HG03342 (cell line): ENCODE data around the gene ZNF230.

Experiments
- ATAC-seq: cut with Tn5 transposase; IDR thresholded peaks from one replicate; pipeline ENCODE4 v1.9.1; 2021; ENCODE audit warnings: mild to moderate bottlenecking, moderate library complexity; ENCODE audit not compliant: unreplicated experiment

ZNF230 gene

DNA sequence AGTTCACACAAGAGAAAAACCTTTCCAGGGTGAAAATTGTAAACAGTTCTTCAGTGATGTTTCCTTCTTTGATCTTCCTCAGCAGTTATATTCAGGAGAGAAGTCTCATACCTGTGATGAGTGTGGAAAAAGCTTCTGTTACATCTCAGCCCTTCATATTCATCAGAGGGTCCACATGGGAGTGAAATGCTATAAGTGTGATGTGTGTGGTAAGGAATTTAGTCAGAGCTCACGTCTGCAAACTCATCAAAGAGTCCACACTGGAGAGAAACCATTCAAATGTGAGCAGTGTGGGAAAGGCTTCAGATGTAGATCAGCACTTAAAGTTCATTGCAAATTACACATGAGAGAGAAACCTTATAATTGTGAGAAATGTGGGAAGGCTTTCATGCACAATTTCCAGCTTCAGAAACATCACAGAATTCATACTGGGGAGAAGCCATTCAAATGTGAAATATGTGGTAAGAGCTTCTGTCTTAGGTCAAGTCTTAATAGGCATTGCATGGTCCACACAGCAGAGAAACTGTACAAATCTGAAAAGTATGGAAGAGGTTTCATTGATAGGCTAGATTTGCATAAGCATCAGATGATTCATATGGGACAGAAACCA lies 29.3 kb downstream of the ZNF230 start:
- ATAC-seq: no peak

DNA sequence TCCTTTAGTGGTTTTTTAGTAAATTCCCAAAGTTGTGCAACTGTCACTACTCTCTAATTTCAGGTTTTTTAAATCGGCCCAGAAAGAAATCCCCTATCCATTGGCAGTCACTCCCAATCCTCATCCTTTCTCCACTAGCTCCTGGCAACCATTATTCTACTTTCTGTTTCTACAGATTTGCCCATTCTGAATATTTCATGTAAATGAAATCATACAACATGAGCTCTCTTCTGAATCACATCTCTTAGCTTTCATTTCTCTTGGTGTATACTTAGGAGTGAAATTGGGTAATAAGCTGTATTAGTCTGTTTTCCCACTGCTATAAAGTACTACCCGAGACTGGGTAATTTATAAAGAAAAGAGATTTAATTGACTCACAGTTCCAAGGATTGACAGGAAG lies 39.4 kb downstream of the ZNF230 start:
- ATAC-seq: no peak

DNA sequence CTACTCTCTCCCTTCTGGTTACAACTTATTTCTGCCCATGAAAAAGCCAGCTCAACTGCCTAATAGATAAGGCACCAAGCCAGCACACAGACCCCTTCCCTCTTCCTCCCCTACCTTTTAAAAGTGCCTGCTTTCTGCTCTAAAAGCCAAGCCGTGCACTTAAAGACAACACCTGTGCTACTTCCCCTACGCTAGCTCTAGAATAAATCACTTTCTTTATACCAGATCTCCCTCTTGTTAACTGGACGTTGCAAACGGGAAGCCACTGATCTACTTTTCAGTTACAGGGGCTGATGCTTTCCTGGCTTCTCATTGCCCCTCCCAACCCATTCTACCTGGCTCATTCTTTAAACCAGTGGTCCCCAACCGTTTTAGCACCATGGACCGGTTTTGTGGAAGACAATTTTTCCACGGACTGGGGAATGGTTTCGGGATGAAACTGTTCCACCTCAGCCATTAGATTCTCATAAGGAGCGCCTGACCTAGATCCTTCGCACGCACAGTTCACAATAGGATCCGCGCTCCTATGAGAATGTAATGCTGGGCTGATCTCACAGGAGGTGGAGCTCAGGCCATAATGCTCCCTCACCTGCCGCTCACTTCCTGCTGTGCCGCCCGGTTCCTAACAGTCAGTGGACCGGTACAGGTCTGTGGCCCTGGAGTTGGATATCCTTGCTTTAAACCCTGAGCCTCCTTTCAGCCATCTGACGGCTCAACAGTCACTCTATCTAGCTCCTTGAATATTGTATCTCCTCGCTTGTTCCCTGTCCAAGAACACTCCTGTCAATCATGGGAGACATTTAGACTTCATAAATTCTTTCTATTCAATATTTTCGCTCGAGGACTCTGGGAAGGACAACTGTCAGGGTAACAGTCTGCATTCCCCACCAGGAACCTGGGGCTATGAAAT lies 48.2 kb downstream of the ZNF230 start:
- ATAC-seq: no peak

DNA sequence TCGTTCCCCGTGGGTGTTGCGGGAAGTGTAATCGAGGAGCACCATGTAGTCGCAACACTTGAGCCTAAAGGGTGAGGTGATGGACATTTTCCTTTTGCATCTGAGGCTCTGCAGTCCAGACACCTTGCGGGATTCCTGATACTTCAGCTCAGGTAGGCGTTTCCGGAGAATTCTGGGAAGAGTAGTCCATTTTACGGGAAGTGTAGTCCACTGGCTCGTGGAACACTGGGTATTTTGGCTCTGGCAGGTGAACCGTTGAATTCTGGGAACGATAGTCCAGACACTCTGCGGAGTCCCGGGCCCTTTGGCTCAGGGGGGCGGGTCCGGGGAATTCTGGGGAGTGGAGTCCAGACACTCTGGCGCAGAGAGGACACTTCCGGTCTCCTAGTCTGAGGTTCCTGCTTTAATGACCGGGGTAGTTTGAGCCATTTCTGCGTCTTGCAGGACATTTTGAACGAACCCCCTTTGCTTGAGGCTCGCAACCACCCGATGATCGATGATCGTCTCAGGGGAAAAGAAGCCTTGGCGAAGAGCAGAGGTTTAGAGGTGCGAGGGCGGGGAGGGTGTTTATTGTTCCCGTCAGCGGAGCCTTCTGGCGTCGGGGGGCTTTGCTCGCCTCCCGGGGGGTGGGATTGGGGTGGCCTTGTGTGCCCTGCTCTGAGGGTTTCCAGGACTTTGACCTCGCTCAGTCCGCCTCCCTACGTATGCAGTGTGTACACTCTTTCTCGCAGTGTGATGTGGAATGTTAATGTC lies 49.1 kb downstream of the ZNF230 start, which contains the start of gene ZNF223:
TSS of gene ZNF223 (plus strand) at position 387 of the 753 bp plus-strand sequence. CDS start 3,141 bp downstream, outside the sequence.
- ATAC-seq: no peak

DNA sequence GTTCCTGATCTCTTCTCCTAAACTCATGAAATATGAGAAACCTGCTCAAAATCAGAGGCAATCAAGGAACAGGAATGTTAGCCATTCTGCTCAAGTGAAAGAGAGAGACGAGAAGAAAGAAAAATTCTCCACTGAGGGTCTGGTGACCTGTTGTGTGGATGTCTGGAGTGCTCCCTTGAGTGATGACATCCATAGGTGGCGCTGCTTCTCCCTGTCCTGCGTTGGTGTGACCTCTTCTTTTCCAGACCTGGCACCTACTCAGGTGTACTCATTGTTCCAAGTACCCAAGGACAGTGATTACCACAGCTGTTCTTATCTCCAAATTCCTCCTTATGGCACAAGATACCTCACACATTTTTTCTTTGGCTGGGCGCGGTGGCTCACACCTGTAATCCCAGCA lies 53.1 kb downstream of the ZNF230 start:
- no peak for ATAC-seq

DNA sequence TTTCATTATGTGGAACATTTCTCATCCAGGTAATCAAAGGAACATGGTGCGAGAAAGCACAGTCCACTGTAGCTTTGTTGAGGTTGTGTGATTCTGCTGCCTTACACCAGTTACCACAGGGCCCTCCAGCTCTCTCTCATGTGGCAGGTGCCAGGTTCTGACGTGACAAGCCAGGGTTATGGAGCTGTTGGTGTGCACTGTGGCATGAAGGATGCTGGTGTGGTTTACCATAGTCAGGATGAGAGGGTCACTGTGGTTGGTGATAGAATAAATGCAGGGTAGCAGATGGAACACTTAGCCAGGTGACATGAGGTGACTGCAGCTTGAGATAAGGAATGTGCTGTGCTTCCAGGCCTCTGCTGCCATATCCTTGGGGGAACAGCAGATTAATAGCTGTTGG lies 56.5 kb downstream of the ZNF230 start:
- no peak for ATAC-seq

DNA sequence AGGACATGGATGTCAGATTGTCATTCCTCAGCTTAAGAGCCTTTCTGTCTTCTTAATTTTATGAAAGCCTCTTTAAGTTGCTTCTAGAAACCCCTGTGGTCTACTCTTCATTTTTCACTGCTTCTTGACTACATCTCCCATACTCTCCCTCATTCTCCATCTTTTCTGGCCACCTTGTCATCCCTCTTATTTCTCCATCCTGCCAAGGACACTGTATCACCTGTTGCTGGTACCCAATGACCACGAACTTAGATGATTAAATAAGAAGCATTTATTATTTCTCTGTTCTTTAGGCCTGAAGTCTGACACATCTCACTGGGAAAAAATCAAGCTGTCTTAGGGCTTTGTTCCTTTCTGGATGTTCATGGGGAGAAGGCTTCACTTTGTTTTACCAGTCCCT lies 58.3 kb downstream of the ZNF230 start:
- no peak for ATAC-seq
